Measurements from ENCODE around the gene SLC37A1. TPM values are rescaled to one million over a fixed set of nuclear protein-coding genes. Genes with fewer than 3 reads are reported as not detected.
A peak's percentile ranks its signal among the peaks of the same experiment; 100 is the strongest.

The SLC37A1 gene
- total RNA-seq, 2 donors from 2014 or later = 21.0 to 24.0 TPM

- H3K9me3 ChIP-seq (ENCODE audit: control insufficient read depth, low read length, poor library complexity, severe bottlenecking) = no peaks in the 10 kb centered on the region
- Mint-ChIP-seq H3K4me1 (peaks cover 24% of the 10 kb centered on the region), H3K27ac (peak overlapping the region; percentile 93), H3K27me3 (no peaks in the 10 kb centered on the region), H3K4me3 (no peak overlapping the region), H3K36me3 (ENCODE audit: low read depth) (no peaks in the 10 kb centered on the region)
- no peak for ATAC-seq
- no peak for DNase-seq
Observed at GRCh38 chr21:42530167-42530518, 16.5 kb downstream of the SLC37A1 start.

GRCh38 chr21:42531771-42532170, 18.1 kb downstream of the SLC37A1 start:
- ATAC-seq = no peak

GRCh38 chr21:42532466-42533181, 19.0 kb downstream of the SLC37A1 start:
- Mint-ChIP-seq H3K36me3 (ENCODE audit: low read depth) (no peaks in the 10 kb centered on the region), H3K27me3 (no peaks in the 10 kb centered on the region), H3K4me1 (peaks cover 16% of the 10 kb centered on the region), H3K27ac (no peak overlapping the region), H3K4me3 (no peak overlapping the region)
- ATAC-seq (peak; percentile 34), DNase-seq (no peak)
- no peaks in the 10 kb centered on the region for H3K9me3 ChIP-seq (ENCODE audit: control insufficient read depth, low read length, poor library complexity, severe bottlenecking)

More at GRCh38 chr21:42531771-42532170, 18.1 kb downstream of the SLC37A1 start:
- no peaks in the 10 kb centered on the region for H3K27me3 Mint-ChIP-seq
- H3K9me3 ChIP-seq (ENCODE audit: control insufficient read depth, low read length, poor library complexity, severe bottlenecking) = no peaks in the 10 kb centered on the region
- H3K4me3 Mint-ChIP-seq = no peak overlapping the region
- H3K36me3 Mint-ChIP-seq (ENCODE audit: low read depth) = no peaks in the 10 kb centered on the region
- H3K27ac Mint-ChIP-seq = no peak overlapping the region
- no peak for DNase-seq
- peaks cover 23% of the 10 kb centered on the region for H3K4me1 Mint-ChIP-seq

DNA sequence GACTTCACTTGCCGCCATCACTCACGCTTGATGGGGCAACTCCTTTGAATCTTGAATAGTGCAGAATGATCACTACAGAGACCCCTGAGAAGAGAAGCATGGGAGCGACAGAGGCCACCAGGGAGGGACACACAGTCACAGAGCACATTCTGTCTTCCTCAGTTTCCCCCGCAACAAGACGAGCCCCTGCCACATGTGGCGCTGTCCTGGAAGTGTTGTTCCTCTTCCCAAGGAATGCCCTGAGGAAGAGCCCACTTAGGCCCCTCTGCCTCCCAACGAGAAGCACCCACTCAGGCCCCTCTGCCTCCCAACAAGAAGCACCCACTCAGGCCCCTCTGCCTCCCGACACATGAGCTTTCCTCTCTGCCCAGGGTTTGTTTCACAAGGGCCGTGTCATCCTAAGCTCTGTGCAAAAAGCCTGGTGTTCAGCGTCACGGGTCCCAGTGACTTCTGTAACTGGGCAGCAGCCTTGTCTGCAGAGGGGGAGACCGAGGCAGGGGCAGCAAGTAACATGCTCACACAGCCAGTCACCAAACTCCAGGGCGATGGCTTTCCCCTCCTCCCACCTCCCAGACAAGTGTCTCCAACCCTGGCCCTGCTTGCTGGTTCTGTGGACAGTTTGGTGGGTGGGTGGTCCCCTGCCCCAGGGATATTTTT, 19.8 kb downstream of the SLC37A1 start:
- no peaks in the 10 kb centered on the region for H3K36me3 Mint-ChIP-seq (ENCODE audit: low read depth)
- H3K27me3 Mint-ChIP-seq = no peaks in the 10 kb centered on the region
- DNase-seq (no peak), ATAC-seq (no peak)
- H3K27ac Mint-ChIP-seq = no peak overlapping the region
- no peaks in the 10 kb centered on the region for H3K9me3 ChIP-seq (ENCODE audit: control insufficient read depth, low read length, poor library complexity, severe bottlenecking)
- no peak overlapping the region for H3K4me3 Mint-ChIP-seq
- H3K4me1 Mint-ChIP-seq = peaks cover 14% of the 10 kb centered on the region

DNA sequence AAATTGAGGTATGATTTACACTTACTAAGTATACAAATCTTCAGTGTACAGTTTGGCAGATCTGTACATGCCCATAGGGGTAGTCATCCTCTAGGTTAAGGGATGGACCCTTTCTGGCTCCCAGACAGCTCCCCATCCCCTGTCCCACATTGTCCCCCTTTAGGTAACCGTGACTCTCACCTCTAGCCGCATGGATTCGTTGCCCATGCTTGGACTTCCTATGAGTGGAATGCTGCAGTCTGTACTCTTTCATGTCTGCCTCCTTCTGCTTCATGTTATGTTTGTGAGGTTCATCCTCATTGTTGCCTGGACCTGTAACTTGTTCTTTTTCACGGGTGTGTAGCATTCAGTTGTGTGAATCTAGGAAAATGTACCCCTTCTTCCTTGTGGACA, 20.3 kb downstream of the SLC37A1 start:
- Mint-ChIP-seq H3K27me3 (no peaks in the 10 kb centered on the region), H3K4me3 (peak overlapping the region; percentile 49), H3K4me1 (peaks cover 14% of the 10 kb centered on the region), H3K27ac (no peak overlapping the region), H3K36me3 (ENCODE audit: low read depth) (no peaks in the 10 kb centered on the region)
- DNase-seq (no peak), ATAC-seq (no peak)
- H3K9me3 ChIP-seq (ENCODE audit: control insufficient read depth, low read length, poor library complexity, severe bottlenecking) = no peaks in the 10 kb centered on the region

DNA sequence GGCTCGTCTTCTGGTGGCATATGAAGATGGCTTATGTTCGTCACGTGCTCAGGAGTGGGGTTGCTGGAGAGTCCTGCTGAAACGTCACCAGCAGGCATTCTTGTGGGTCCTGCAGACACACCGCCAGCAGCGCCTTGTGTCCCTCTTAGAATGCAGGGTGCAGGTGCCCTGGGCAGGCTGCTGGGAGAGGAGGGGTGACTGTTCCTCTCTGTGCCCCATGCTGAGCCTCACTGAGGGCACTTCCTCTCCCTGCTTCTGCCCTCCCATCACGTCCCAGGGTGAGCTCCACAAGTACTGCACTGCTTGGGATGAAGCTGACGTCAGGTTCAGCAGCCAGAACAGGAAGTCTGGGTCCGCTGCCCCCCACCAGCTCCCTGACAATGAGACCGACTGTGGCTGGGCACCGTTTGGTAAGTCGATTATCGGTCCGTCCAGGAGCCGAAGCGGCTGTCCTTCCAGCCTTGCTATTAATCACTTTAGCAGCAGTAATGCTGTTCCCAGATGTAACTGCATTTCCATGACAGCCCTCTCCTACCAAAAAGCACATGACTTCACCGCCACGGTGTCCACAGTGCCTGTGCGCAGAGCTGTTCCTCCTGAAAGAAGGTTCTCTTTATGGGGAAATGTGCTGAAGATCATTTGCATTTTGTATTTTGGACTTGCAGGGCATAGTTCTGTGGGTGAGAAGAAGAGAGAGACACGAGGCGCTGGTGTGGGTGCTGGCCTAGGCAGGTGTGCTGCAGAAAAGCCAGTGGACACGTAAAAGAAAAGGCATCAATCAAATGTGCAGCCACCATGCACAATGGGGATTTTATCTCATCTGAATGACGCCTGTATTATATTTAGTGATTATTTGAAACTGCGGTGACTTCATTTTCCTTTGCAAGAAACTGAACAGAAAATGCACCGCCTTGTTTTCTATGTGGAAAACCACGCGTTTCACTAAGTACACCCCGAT, 21.0 kb downstream of the SLC37A1 start:
- no peaks in the 10 kb centered on the region for H3K27me3 Mint-ChIP-seq
- no peak for DNase-seq
- H3K9me3 ChIP-seq (ENCODE audit: control insufficient read depth, low read length, poor library complexity, severe bottlenecking) = no peaks in the 10 kb centered on the region
- H3K4me1 Mint-ChIP-seq = peaks cover 14% of the 10 kb centered on the region
- no peaks in the 10 kb centered on the region for H3K36me3 Mint-ChIP-seq (ENCODE audit: low read depth)
- H3K4me3 Mint-ChIP-seq = peak overlapping the region; percentile 49
- peak; percentile 39 for ATAC-seq
- H3K27ac Mint-ChIP-seq = peak overlapping the region; percentile 24

GRCh38 chr21:42535602-42536171, 22.0 kb downstream of the SLC37A1 start:
- DNase-seq = no peak
- H3K27me3 Mint-ChIP-seq = no peaks in the 10 kb centered on the region
- ATAC-seq = peak; percentile 66
- H3K27ac Mint-ChIP-seq = peak overlapping the region; percentile 24
- H3K4me1 Mint-ChIP-seq = peaks cover 11% of the 10 kb centered on the region
- H3K9me3 ChIP-seq (ENCODE audit: control insufficient read depth, low read length, poor library complexity, severe bottlenecking) = no peaks in the 10 kb centered on the region
- H3K4me3 Mint-ChIP-seq = no peak overlapping the region
- peaks cover 2% of the 10 kb centered on the region for H3K36me3 Mint-ChIP-seq (ENCODE audit: low read depth)

DNA sequence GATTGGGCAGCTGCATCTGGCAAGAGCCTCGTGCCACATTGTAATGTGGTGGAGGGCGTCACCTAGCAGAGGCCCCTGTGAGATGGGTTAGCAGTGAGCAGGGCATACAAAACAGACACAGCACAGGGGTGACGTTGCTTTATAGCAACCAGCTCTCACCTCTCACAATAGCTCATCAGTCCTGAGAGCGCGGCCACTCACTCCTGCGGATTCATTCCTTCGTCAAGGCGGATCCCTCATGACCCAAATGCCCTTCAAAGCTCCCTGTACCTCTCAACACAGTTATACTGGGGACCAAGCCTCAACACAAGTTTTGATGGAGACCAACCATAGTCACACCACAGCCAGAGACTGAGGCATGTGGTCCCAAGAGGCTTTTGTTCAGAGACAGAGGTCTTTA, 22.9 kb downstream of the SLC37A1 start:
- peaks cover 2% of the 10 kb centered on the region for H3K36me3 Mint-ChIP-seq (ENCODE audit: low read depth)
- no peak overlapping the region for H3K4me3 Mint-ChIP-seq
- H3K27me3 Mint-ChIP-seq = no peaks in the 10 kb centered on the region
- DNase-seq (no peak), ATAC-seq (no peak)
- no peak overlapping the region for H3K27ac Mint-ChIP-seq
- H3K4me1 Mint-ChIP-seq = peaks cover 11% of the 10 kb centered on the region
- no peaks in the 10 kb centered on the region for H3K9me3 ChIP-seq (ENCODE audit: control insufficient read depth, low read length, poor library complexity, severe bottlenecking)

DNA sequence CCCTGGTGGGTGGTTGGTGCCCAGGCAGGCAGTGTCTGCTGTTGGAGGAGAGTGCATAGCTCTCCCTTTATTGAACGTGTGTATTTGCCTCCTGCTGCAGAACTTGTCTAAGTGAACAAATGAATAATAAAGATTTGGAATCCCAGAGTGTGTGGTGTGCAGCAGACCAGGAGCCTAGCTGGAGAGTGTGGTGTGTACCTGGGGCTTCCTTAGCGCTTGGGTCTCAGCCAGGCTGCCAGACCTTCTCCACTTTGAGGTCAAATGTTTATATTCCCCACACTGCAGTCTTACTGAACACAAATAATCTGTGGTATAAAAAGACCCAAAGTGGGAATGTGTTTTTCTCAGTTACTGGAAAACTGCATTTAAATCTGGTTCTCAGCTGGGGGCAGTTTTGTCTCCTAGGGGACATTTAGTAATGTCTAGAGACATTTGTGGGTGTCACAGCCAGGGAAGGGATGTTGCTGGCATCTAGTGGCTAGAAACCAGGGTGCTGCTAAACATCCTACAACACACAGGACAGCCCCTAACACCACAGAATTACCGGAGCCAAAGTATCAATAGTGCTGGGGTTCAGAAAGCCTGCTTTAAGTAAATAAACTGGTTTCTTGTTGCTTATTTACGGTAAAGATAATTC, 23.6 kb downstream of the SLC37A1 start:
- no peak overlapping the region for H3K4me3 Mint-ChIP-seq
- H3K36me3 Mint-ChIP-seq (ENCODE audit: low read depth) = peaks cover 2% of the 10 kb centered on the region
- no peaks in the 10 kb centered on the region for H3K9me3 ChIP-seq (ENCODE audit: control insufficient read depth, low read length, poor library complexity, severe bottlenecking)
- peaks cover 11% of the 10 kb centered on the region for H3K4me1 Mint-ChIP-seq
- H3K27me3 Mint-ChIP-seq = no peaks in the 10 kb centered on the region
- no peak for DNase-seq
- no peak for ATAC-seq
- H3K27ac Mint-ChIP-seq = no peak overlapping the region

DNA sequence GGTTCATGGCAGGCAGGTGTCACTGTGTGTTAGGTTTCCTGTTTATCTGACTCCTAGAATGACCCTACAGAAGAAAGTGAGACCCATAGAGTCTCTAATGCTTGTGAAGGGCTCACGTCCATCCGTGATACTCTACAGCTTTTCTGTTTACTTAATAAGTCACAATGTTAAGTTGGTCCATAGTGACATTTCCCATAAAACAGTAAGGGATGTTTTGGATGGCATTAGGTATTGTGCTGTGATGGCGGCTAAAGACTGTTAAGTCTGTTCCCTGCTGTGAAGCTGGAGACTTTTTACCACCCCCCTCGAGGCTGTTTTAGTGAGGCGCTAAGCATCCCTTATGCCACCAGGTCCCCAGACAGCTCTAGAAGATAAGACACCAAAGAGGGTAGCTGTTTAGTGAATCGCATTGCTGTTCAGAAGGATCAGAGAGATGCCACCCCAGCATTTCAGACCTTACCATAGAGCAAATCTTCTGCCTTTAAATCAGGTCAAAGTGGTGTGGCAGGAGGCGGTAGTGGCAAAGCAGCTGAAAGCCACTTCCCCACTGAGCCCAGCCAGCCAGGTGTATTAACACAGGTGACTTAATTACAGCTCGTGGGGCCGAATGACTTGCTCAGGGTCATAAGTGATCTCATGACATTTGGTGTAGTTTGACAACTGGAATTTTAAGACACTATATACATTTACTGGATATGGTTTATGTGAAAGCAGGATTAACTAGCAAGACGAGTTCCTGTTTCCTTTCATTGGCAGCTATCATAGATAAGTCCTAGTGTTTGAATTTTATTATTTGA, 25.0 kb downstream of the SLC37A1 start:
- no peaks in the 10 kb centered on the region for H3K9me3 ChIP-seq (ENCODE audit: control insufficient read depth, low read length, poor library complexity, severe bottlenecking)
- H3K4me3 Mint-ChIP-seq = no peak overlapping the region
- no peak for DNase-seq
- H3K27ac Mint-ChIP-seq = peak overlapping the region; percentile 9
- peaks cover 9% of the 10 kb centered on the region for H3K4me1 Mint-ChIP-seq
- H3K27me3 Mint-ChIP-seq = no peaks in the 10 kb centered on the region
- peaks cover 4% of the 10 kb centered on the region for H3K36me3 Mint-ChIP-seq (ENCODE audit: low read depth)
- ATAC-seq = peak; percentile 31

DNA sequence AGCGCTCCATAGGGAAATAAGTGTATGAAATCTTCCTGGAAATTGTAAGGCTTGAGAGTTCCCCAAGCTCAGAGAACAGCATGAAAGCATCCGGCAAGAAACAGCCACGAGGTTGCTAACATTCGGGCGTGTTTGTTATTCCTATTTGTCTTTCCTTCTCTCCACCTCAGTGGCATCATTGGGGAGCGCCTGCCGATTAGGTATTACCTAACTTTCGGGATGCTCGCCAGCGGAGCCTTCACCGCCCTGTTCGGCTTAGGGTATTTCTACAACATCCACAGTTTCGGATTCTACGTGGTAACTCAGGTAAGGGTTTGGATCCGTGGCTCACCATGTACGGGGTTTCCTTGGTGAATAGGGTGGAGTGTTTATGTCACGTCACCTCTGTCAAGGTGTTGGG, 25.7 kb downstream of the SLC37A1 start:
- DNase-seq = no peak
- no peak overlapping the region for H3K4me3 Mint-ChIP-seq
- no peaks in the 10 kb centered on the region for H3K9me3 ChIP-seq (ENCODE audit: control insufficient read depth, low read length, poor library complexity, severe bottlenecking)
- H3K27me3 Mint-ChIP-seq = no peaks in the 10 kb centered on the region
- peaks cover 6% of the 10 kb centered on the region for H3K36me3 Mint-ChIP-seq (ENCODE audit: low read depth)
- no peak for ATAC-seq
- peaks cover 9% of the 10 kb centered on the region for H3K4me1 Mint-ChIP-seq
- no peak overlapping the region for H3K27ac Mint-ChIP-seq

- no peaks in the 10 kb centered on the region for H3K9me3 ChIP-seq (ENCODE audit: control insufficient read depth, low read length, poor library complexity, severe bottlenecking)
- no peak for ATAC-seq
- peaks cover 9% of the 10 kb centered on the region for H3K4me1 Mint-ChIP-seq
- no peak for DNase-seq
- peak overlapping the region; percentile 81 for H3K27ac Mint-ChIP-seq
- H3K27me3 Mint-ChIP-seq = no peaks in the 10 kb centered on the region
- peaks cover 6% of the 10 kb centered on the region for H3K36me3 Mint-ChIP-seq (ENCODE audit: low read depth)
- H3K4me3 Mint-ChIP-seq = no peak overlapping the region
Observed at GRCh38 chr21:42539931-42540343, 26.3 kb downstream of the SLC37A1 start.
